GM13977 (cell line): Measurements from ENCODE around the gene SLC9A9.
"Not testable (repeated sequence)": the region's sequence is repeated elsewhere in the genome, so short reads cannot be mapped to it uniquely, and the experiment has no call there.

Experiments used
- DNase-seq: peaks from one replicate; pipeline ENCODE4 v3.0.0; 2012; ENCODE audit warnings: low spot score
- in situ Hi-C: fragments of 300-500 bp; cut with MboI; formaldehyde crosslinking; loops from one replicate; pipeline ENCODE4 v1.12.0; 2022; ENCODE audit warnings: low sequenced_read_pairs, low pct_unique_long_range_greater_than_20kb, mixed read lengths, inconsistent platforms; ENCODE audit not compliant: unreplicated experiment
- TF ChIP-seq, protein P1 (sequence below): IDR thresholded peaks from 2 replicates; pipeline ENCODE4 v1.5.1; 2012; ENCODE audit warnings: mild to moderate bottlenecking, control low read depth; ENCODE audit not compliant: insufficient read depth; ENCODE audit errors: extremely low read depth, missing control alignments

SLC9A9 gene

GRCh38 chr3:143529798-143530197 is 318.5 kb downstream of the SLC9A9 start:
- in situ Hi-C loops: no loop called here
- DNase-seq: no peak
- TF ChIP-seq, protein P1, sequence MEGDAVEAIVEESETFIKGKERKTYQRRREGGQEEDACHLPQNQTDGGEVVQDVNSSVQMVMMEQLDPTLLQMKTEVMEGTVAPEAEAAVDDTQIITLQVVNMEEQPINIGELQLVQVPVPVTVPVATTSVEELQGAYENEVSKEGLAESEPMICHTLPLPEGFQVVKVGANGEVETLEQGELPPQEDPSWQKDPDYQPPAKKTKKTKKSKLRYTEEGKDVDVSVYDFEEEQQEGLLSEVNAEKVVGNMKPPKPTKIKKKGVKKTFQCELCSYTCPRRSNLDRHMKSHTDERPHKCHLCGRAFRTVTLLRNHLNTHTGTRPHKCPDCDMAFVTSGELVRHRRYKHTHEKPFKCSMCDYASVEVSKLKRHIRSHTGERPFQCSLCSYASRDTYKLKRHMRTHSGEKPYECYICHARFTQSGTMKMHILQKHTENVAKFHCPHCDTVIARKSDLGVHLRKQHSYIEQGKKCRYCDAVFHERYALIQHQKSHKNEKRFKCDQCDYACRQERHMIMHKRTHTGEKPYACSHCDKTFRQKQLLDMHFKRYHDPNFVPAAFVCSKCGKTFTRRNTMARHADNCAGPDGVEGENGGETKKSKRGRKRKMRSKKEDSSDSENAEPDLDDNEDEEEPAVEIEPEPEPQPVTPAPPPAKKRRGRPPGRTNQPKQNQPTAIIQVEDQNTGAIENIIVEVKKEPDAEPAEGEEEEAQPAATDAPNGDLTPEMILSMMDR: no peak

DNA sequence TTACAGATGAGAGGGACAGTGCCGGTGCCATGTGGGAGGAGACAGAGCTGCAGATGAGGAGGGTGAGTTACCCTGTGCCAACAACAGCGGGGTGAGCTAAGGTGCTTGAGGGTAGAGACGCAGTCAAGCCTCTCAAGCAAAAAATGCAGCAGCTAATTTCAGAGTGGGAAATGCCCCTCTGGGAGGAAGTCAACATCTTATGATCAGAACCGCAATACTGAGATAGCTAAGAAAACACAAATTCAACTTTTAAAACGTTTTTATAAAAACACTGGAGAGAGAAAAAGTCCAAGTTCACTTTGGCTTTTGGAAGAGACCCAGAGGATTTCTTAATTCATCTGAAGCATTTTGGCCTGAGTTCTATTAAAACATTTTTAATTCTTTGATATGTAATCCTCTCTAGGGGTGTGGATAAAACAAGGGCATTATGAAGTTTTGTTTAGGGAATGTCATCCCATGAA is 319.2 kb downstream of the SLC9A9 start:
- DNase-seq: no peak
- in situ Hi-C loops: no loop called here
- TF ChIP-seq, protein P1: no peak

DNA sequence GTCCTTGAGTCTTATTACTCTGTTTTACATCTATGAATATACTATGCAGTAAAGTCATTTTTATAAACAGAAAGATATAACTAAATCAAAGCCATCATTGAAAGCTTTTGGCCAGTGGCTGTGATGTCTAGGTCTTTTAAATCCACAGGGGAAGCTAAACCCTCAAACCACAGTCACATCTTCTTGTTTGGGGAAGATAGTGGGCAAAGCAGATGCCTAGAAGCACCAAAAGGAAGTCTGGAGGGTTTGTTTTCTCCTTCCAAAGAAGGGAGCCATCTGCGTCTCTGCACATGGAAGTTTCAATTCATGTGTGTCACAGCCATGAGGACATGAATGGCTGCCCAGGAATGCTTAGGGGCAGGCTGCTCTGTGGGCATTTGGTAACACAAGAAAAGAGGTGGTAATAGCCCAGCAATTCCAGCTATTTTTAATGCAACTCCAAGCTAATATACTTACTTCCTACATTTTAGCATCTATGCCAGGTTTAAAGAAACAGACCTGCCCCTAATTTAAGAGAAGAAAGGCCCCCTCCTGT is 322.2 kb downstream of the SLC9A9 start:
- no peak for DNase-seq
- TF ChIP-seq, protein P1: no peak
- in situ Hi-C loops: no loop called here

DNA sequence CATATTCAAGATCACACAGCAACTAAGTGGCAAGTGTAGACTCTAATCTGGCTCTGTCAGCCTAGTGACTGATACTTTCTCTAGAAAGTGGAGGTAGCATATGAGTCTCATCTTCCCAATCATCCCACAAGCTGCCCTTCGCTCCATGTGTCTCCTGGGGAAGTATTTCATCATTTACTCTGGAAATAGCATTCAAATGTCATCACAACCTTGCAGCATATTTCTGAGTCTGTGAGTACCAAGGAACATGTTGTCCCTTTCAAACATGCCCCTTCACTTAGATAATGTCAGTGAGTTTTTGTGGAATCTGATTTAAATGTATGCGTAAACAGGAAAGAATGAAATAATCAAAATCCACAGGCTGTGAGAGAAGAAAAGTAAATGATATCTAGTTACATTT is 322.9 kb downstream of the SLC9A9 start:
- in situ Hi-C loops: no loop called here
- TF ChIP-seq, protein P1: no peak
- no peak for DNase-seq

DNA sequence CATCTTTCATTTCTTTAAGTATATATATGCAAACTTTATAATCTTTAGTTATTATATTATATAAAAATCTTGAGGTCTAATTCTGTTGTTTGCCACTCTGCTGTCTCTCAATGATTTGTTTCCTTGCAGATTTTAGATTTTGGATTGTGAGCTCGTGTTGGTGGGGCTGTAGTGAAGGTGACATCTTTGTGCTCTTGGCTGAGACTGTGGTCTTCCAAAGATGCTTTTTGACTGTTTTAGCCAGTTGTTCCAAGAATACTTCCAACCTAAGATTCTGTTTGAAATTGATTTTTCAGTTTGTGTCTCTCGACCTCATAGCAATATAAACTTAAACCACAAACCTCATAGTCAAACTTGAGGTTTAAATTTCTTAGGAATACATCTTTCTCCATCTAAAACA is 326.5 kb downstream of the SLC9A9 start:
- in situ Hi-C loops: no loop called here

DNA sequence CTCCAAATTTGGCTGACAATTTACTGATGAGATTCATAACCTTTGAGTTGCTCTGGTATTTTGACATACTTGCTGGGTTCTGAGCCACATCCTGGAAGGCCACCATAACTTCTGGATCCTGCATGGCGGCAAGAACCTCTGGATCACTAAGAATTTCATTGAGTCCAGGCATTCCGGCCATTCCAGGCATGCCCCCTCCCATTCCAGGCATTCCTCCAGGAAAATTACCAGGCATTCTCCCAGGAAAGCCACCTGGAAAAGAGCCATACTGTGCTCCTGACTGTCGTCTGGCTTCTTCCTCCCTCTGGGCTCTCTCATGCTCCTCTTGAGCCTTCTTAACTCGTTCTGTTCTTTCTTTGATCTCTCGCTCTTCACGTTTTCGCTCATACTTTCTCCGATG is 331.1 kb downstream of the SLC9A9 start:
- in situ Hi-C loops, DNase-seq: not testable (repeated sequence)

More for the DNA sequence above, 326.5 kb downstream of the SLC9A9 start:
- DNase-seq: no peak
- TF ChIP-seq, protein P1: no peak

- no peak for DNase-seq
- TF ChIP-seq, protein P1: no peak
- in situ Hi-C loops: no loop called here
Observed at GRCh38 chr3:143514874-143515273, 333.4 kb downstream of the SLC9A9 start.
